Lower leg skin (tissue), 3 donors: ENCODE results near the gene OTOGL.

ENCODE experiments used
- POLR2A ChIP-seq, 2 donors: fragments of 450-650 bp; IDR thresholded peaks; one replicate each; pipeline ENCODE4 v1.6.1; 2016 to 2017; ENCODE audit warnings: antibody characterized with exemption in 2 of 2, mild to moderate bottlenecking in 1 of 2, moderate library complexity in 1 of 2
- TF ChIP-seq, protein P1 (sequence below), 3 donors: fragments of 450-650 bp; IDR thresholded peaks; one replicate each; pipeline ENCODE4 v1.5.1; 2016; ENCODE audit warnings: antibody characterized with exemption in 3 of 3, mild to moderate bottlenecking in 3 of 3, moderate library complexity in 2 of 3

DNA sequence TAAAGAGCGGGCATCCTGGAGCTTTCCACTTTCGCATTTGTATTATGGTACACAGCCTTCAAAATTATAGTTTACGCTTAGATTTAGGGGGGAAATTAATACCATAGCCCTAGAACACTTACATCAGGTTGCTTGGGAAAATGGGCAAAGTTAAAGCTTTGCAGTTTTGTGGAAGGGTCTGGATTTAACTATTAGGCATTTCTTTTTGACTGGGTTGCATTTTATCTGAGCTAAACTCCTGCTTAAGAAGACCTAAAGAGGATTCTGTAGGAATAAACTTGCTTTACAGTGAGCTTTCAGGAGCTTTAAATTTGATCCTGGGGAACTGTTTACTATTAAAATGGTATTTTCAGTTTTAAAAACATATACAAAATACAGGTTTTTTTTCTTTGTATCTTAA lies 301.9 kb downstream of the OTOGL start:
- TF ChIP-seq, protein P1, sequence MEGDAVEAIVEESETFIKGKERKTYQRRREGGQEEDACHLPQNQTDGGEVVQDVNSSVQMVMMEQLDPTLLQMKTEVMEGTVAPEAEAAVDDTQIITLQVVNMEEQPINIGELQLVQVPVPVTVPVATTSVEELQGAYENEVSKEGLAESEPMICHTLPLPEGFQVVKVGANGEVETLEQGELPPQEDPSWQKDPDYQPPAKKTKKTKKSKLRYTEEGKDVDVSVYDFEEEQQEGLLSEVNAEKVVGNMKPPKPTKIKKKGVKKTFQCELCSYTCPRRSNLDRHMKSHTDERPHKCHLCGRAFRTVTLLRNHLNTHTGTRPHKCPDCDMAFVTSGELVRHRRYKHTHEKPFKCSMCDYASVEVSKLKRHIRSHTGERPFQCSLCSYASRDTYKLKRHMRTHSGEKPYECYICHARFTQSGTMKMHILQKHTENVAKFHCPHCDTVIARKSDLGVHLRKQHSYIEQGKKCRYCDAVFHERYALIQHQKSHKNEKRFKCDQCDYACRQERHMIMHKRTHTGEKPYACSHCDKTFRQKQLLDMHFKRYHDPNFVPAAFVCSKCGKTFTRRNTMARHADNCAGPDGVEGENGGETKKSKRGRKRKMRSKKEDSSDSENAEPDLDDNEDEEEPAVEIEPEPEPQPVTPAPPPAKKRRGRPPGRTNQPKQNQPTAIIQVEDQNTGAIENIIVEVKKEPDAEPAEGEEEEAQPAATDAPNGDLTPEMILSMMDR (IDR thresholded peaks at IDR 0.05): no peak
- TF ChIP-seq POLR2A (IDR thresholded peaks at IDR 0.05): no peak
